ENCODE data around the gene RC3H1. TPM values are rescaled to one million over a fixed set of nuclear protein-coding genes. Genes with fewer than 3 reads are reported as not detected.

Gene RC3H1
- polyA plus RNA-seq, 1 of the 3 experiments (the other 2 are of a cell fraction) = 2.9 TPM

DNA sequence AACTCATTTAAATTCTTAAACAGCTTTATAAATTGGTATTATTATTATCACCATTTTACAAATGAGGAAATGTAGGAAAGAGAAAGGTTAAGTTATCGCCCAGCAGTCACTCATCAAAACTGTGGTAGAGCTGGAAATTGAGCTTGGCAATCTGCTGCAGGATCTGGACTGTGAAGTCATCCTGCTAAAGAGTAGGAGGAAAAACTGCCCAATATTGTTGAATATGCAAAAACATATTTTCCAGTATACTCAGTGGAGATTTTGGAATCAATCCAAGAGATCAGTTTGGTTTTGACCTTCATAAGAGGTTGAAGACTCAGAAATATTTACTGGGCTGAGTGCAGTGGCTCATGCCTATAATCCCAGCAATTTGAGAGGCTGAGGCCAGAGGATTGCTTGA, 16.9 kb upstream of the RC3H1 start:
- 0 out of 2 replicates have a peak overlapping the region, but pooled peaks have one; percentile 18 for H3K4me2 ChIP-seq
- no peaks in the 10 kb centered on the region for H3K9me2 ChIP-seq
- H3K4me3 ChIP-seq (ENCODE audit: low read depth in 2 of 2, low read length in 1 of 2) = no peak overlapping the region
- no peaks in the 10 kb centered on the region for H3K79me2 ChIP-seq (ENCODE audit: insufficient read depth)
- H3K9me3 ChIP-seq = no peaks in the 10 kb centered on the region
- TF ChIP-seq YY1 (IDR thresholded peaks at IDR 0.05; ENCODE audit: low read depth) (no peak), RAD21 (IDR thresholded peaks at IDR 0.05; ENCODE audit: low read length) (no peak), FOSL2 (IDR thresholded peaks at IDR 0.05; ENCODE audit: borderline replicate concordance, low read depth) (peak; percentile 32; the same call in 1 of the 2 replicates), POLR2AphosphoS5 (IDR thresholded peaks at IDR 0.05; ENCODE audit: low read depth, low read length) (no peak), GATA2 (CRISPR knock-in tag; IDR thresholded peaks at IDR 0.05) (no peak), NFIC (IDR thresholded peaks at IDR 0.05; ENCODE audit: borderline replicate concordance) (peak; percentile 71; the same call in 1 of the 2 replicates), MXI1 (IDR thresholded peaks at IDR 0.05; ENCODE audit: low read depth, low read length) (no peak), NRF1 (IDR thresholded peaks at IDR 0.05; ENCODE audit: low read depth, low read length) (no peak), SIN3A (IDR thresholded peaks at IDR 0.05; ENCODE audit: borderline replicate concordance, low read depth, low read length) (no peak), TCF12 (IDR thresholded peaks at IDR 0.05) (0 out of 2 replicates have a peak, but pooled peaks have one; percentile 21), SMC3 (IDR thresholded peaks at IDR 0.05; ENCODE audit: low read depth, low read length) (no peak), EP300 (IDR thresholded peaks at IDR 0.05; ENCODE audit: borderline replicate concordance in 1 of 2, low read depth in 1 of 2, low read length in 1 of 2) (no peak), RXRA (IDR thresholded peaks at IDR 0.05; ENCODE audit: borderline replicate concordance, low read depth) (peak; percentile 15; the same call in 1 of the 2 replicates), GABPA (IDR thresholded peaks at IDR 0.05; ENCODE audit: low read depth) (no peak), RCOR1 (IDR thresholded peaks at IDR 0.05; ENCODE audit: low read length) (no peak), CHD2 (IDR thresholded peaks at IDR 0.05; ENCODE audit: low read length, partially characterized antibody) (no peak), ELF1 (IDR thresholded peaks at IDR 0.05) (no peak)
- TF ChIP-seq, protein P1, sequence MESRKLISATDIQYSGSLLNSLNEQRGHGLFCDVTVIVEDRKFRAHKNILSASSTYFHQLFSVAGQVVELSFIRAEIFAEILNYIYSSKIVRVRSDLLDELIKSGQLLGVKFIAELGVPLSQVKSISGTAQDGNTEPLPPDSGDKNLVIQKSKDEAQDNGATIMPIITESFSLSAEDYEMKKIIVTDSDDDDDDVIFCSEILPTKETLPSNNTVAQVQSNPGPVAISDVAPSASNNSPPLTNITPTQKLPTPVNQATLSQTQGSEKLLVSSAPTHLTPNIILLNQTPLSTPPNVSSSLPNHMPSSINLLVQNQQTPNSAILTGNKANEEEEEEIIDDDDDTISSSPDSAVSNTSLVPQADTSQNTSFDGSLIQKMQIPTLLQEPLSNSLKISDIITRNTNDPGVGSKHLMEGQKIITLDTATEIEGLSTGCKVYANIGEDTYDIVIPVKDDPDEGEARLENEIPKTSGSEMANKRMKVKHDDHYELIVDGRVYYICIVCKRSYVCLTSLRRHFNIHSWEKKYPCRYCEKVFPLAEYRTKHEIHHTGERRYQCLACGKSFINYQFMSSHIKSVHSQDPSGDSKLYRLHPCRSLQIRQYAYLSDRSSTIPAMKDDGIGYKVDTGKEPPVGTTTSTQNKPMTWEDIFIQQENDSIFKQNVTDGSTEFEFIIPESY (IDR thresholded peaks at IDR 0.05; ENCODE audit: borderline replicate concordance, low read depth) = no peak
- TF ChIP-seq, protein P2, sequence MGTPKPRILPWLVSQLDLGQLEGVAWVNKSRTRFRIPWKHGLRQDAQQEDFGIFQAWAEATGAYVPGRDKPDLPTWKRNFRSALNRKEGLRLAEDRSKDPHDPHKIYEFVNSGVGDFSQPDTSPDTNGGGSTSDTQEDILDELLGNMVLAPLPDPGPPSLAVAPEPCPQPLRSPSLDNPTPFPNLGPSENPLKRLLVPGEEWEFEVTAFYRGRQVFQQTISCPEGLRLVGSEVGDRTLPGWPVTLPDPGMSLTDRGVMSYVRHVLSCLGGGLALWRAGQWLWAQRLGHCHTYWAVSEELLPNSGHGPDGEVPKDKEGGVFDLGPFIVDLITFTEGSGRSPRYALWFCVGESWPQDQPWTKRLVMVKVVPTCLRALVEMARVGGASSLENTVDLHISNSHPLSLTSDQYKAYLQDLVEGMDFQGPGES (IDR thresholded peaks at IDR 0.05; ENCODE audit: low read depth, low read length) = no peak
- TF ChIP-seq, protein P3, sequence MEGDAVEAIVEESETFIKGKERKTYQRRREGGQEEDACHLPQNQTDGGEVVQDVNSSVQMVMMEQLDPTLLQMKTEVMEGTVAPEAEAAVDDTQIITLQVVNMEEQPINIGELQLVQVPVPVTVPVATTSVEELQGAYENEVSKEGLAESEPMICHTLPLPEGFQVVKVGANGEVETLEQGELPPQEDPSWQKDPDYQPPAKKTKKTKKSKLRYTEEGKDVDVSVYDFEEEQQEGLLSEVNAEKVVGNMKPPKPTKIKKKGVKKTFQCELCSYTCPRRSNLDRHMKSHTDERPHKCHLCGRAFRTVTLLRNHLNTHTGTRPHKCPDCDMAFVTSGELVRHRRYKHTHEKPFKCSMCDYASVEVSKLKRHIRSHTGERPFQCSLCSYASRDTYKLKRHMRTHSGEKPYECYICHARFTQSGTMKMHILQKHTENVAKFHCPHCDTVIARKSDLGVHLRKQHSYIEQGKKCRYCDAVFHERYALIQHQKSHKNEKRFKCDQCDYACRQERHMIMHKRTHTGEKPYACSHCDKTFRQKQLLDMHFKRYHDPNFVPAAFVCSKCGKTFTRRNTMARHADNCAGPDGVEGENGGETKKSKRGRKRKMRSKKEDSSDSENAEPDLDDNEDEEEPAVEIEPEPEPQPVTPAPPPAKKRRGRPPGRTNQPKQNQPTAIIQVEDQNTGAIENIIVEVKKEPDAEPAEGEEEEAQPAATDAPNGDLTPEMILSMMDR (IDR thresholded peaks at IDR 0.05) = no peak
- TF ChIP-seq, protein P4, sequence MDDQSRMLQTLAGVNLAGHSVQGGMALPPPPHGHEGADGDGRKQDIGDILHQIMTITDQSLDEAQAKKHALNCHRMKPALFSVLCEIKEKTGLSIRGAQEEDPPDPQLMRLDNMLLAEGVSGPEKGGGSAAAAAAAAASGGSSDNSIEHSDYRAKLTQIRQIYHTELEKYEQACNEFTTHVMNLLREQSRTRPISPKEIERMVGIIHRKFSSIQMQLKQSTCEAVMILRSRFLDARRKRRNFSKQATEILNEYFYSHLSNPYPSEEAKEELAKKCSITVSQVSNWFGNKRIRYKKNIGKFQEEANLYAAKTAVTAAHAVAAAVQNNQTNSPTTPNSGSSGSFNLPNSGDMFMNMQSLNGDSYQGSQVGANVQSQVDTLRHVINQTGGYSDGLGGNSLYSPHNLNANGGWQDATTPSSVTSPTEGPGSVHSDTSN (IDR thresholded peaks at IDR 0.05) = peak; percentile 51; the same call in 1 of the 2 replicates
- no peaks in the 10 kb centered on the region for H4K20me1 ChIP-seq (ENCODE audit: insufficient read depth)
- 76% methylated on average over 1 of the region's 1 CpG for WGBS (ENCODE audit: low lambda C conversion rate)
- peaks cover 2 to 9% of the 10 kb centered on the region in 2 experiments; a peak in 2 of 4 replicates for H3K4me1 ChIP-seq (ENCODE audit: control insufficient read depth in 1 of 2, insufficient read depth in 2 of 2, low read depth in 1 of 2, low read length in 1 of 2)
- CTCF ChIA-PET = no interaction called here
- peaks cover 22% of the 10 kb centered on the region for H3F3A ChIP-seq (replicated peaks; ENCODE audit: insufficient read depth)
- POLR2A ChIA-PET = no interaction called here
- no peaks in the 10 kb centered on the region for H3K36me3 ChIP-seq (replicated peaks in 1 of 2; ENCODE audit: control insufficient read depth in 1 of 2, insufficient read depth in 2 of 2, low read length in 1 of 2)
- no peaks in the 10 kb centered on the region for H3K27me3 ChIP-seq (ENCODE audit: insufficient read depth)
- no peak for DNase-seq
- H3K9ac ChIP-seq = no peak overlapping the region
- H3K27ac ChIP-seq (ENCODE audit: low read depth in 2 of 2, low read length in 1 of 2) = peak overlapping the region in 1 of 2 experiments; percentile 59; a peak in 1 of 4 replicates
- H2AFZ ChIP-seq (ENCODE audit: low read depth) = no peak overlapping the region
